Thyroid gland (tissue), 4 donors: ENCODE data around the gene CAPN12.
"Not testable (repeated sequence)": the region's sequence is repeated elsewhere in the genome, so short reads cannot be mapped to it uniquely, and the experiment has no call there.

Experiments used
- POLR2A ChIP-seq, 2 donors: fragments of 450-650 bp; IDR thresholded peaks; one replicate each; pipeline ENCODE4 v1.6.1; 2017; ENCODE audit warnings: antibody characterized with exemption in 2 of 2, mild to moderate bottlenecking in 2 of 2, moderate library complexity in 1 of 2
- TF ChIP-seq, protein P1 (sequence below), 6 experiments: fragments of 200-600 bp in 3 of 6; fragments of 450-650 bp in 3 of 6; sonication (generic) in 3 of 6; IDR thresholded peaks; one replicate each; pipeline ENCODE4 v1.5.1; 2016 to 2019; ENCODE audit warnings: antibody characterized with exemption in 6 of 6, mild to moderate bottlenecking in 2 of 6, inconsistent platforms in 1 of 6, moderate library complexity in 1 of 6

DNA sequence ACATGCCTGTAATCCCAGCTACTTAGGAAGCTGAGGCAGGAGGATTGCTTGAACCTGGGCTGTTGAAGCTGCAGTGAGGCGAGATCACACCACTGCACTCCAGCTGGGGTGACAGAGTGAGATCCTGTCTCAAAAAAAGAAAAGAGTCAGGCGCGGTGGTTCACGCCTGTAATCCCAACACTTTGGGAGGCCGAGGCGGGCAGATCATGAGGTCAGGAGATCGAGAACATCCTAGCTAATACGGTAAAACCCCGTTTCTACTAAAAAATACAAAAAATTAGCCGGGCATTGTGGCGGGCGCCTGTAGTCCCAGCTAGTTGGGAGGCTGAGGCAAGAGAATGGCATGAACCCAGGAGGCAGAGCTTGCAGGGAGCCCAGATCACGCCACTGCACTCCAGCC lies 37.9 kb upstream of the CAPN12 start:
- TF ChIP-seq, protein P1, sequence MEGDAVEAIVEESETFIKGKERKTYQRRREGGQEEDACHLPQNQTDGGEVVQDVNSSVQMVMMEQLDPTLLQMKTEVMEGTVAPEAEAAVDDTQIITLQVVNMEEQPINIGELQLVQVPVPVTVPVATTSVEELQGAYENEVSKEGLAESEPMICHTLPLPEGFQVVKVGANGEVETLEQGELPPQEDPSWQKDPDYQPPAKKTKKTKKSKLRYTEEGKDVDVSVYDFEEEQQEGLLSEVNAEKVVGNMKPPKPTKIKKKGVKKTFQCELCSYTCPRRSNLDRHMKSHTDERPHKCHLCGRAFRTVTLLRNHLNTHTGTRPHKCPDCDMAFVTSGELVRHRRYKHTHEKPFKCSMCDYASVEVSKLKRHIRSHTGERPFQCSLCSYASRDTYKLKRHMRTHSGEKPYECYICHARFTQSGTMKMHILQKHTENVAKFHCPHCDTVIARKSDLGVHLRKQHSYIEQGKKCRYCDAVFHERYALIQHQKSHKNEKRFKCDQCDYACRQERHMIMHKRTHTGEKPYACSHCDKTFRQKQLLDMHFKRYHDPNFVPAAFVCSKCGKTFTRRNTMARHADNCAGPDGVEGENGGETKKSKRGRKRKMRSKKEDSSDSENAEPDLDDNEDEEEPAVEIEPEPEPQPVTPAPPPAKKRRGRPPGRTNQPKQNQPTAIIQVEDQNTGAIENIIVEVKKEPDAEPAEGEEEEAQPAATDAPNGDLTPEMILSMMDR (IDR thresholded peaks at IDR 0.05) = not testable (repeated sequence)
- TF ChIP-seq POLR2A (IDR thresholded peaks at IDR 0.05) = not testable (repeated sequence)
